SJCRH30 (cell line): ENCODE data around the gene TBC1D17. TPM values are rescaled to one million over a fixed set of nuclear protein-coding genes. Genes with fewer than 3 reads are reported as not detected.

ENCODE experiments used
- DNase-seq, 2 experiments: peaks; one replicate each; pipeline ENCODE4 v3.0.0-alpha.2; 2015 to 2020
- H3K27ac ChIP-seq: fragments of 250-450 bp; sonication (Bioruptor Pico); 2 replicates; pipeline ENCODE4 v1.5.1; 2020; ENCODE audit warnings: mild to moderate bottlenecking, moderate library complexity
- H3K27me3 ChIP-seq: fragments of 250-450 bp; sonication (Bioruptor Pico); 2 replicates; pipeline ENCODE4 v1.5.1; 2020; ENCODE audit warnings: mild to moderate bottlenecking, moderate library complexity
- H3K36me3 ChIP-seq: fragments of 250-450 bp; sonication (Bioruptor Pico); 2 replicates; pipeline ENCODE4 v1.5.1; 2020; ENCODE audit warnings: mild to moderate bottlenecking, moderate library complexity
- H3K4me1 ChIP-seq: fragments of 250-450 bp; sonication (Bioruptor Pico); 2 replicates; pipeline ENCODE4 v1.5.1; 2020; ENCODE audit warnings: mild to moderate bottlenecking, moderate library complexity
- H3K4me3 ChIP-seq: fragments of 250-450 bp; sonication (Bioruptor Pico); 2 replicates; pipeline ENCODE4 v1.5.1; 2020; ENCODE audit warnings: mild to moderate bottlenecking, moderate library complexity
- H3K9me3 ChIP-seq: fragments of 250-450 bp; sonication (Bioruptor Pico); replicated peaks from 2 replicates; pipeline ENCODE4 v1.5.1; 2020; ENCODE audit warnings: mild to moderate bottlenecking, moderate library complexity
- total RNA-seq: library from RNA; depleted of rRNA; stranded (reverse); fragments of >200 nt; shearing (Covaris generic); gene quantifications from 2 replicates; pipeline ENCODE4 v1.2.3, GENCODE V29; 2014; rRNA removed

The TBC1D17 gene
- total RNA-seq: 9.1 and 9.4 TPM in 2 replicates

DNA sequence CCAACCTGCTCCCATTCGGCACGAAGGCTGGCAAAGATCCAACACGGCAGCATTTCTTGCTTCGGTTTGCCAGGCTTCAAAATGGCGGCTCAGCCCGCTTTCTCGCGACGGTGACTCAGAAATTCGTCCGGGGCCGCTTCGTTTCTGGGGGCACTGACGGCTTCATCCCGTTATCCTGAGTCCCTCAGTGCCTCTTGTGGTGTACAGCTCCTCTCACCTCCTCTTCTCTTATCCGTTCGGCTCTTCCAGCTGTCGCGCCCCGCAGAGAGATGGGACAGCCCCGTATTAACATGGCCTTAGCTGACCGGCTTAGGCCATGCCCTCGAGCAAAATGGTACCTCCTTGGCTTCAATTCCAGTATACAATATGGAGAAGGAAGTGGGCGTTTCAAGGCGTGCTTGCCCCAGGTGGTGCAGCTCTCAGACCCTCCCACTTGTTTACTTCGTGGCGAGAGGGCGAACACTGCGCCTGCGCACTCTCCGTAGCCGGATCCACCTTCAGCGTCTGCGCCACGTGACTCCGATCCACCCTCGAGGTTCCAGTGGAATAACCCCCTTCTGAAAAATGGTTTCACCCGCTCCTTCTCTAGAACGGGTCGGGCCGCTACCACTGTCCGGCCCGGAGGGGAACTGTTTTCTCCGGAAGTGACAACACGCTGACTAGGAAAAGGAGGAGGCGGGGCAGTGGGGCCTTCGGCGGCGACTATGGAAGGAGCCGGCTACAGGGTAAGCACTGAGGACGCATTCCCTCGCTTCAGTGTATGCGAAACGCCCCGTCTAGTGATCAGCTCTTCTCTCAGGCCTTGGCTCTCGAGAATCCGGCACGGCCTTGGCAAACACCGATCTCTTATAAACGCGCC lies at the start of gene TBC1D17, which contains the start of gene AKT1S1:
TSS of gene TBC1D17 (plus strand) at position 683 of the 859 bp plus-strand sequence. CDS start at position 705, 22 bp downstream.
TSS of gene AKT1S1 (minus strand) at position 336 of the 859 bp plus-strand sequence. CDS start 4,060 bp downstream, outside the sequence.
- peak; percentile 99 for DNase-seq
- Histone ChIP-seq H3K27me3 (no peaks in the 10 kb centered on the region), H3K9me3 (no peaks in the 10 kb centered on the region), H3K36me3 (no peaks in the 10 kb centered on the region; the same call in 1 of the 2 replicates), H3K27ac (peak within 1 kb of the TSS; percentile 98), H3K4me1 (no peaks in the 10 kb centered on the region), H3K4me3 (peak within 1 kb of the TSS; percentile 95)

DNA sequence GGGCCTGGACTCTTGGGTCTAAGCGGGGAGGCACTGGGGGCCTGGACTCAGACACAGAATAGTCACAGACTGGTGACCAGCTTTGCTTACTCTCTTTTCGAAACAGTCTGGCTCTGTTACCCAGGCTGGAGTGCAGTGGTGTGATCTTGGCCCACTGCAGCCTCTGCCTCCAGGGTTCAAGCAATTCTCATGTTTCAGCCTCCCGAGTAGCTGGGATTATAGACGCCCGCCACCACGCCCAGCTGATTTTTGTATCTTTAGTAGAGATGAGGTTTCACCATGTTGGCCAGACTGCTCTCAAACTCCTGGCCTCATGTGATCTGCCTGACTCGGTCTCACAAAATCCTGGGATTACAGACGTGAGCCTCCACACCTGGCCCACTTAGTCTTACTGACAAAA lies 48.3 kb upstream of the TBC1D17 start:
- Histone ChIP-seq H3K4me3 (no peak overlapping the region), H3K9me3 (no peaks in the 10 kb centered on the region), H3K27ac (no peak overlapping the region), H3K4me1 (peaks cover 13% of the 10 kb centered on the region; the same call in 1 of the 2 replicates), H3K27me3 (no peaks in the 10 kb centered on the region), H3K36me3 (peaks cover 4% of the 10 kb centered on the region)
- DNase-seq: no peak

DNA sequence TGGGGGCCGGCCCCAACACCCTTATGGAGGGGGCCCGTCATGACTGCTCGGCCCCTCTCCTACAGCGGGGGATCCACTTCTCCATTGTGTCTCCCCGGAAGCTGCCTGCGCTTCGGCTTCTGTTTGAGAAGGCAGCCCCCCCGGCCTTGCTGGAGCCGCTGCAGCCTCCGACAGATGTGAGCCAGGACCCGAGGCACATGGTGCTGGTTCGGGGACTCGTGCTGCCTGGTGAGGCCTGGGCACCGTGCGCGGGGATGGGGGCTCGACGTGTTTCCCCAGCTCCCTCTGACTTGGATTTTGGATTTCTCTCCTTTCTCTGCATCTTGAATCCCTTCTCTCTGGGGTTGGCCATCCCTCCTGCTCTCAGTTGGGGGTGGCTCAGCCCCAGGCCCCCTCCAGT lies 47.8 kb upstream of the TBC1D17 start:
- Histone ChIP-seq H3K27ac (no peak overlapping the region), H3K36me3 (peaks cover 4% of the 10 kb centered on the region), H3K4me1 (peaks cover 13% of the 10 kb centered on the region; the same call in 1 of the 2 replicates), H3K4me3 (no peak overlapping the region), H3K27me3 (no peaks in the 10 kb centered on the region), H3K9me3 (no peaks in the 10 kb centered on the region)
- DNase-seq: no peak

DNA sequence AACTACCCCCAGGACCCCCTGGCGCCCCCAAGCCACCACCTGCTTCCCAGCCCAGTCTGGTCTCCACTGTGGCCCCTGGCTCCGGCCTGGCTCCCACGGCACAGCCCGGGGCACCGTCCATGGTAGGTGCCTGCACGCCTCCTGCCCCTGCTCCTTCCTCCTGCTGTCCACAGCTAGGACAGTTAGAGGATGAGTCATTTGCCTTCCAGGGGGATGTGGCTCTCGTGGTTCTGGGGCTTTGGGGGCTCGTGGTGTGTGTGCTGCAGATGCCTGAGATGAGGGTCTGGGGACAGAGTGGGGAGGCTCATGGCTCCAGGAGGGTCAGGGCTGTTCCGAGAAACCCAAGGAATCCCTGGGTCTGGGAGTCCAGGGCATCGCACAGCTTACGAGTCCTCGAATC lies 46.7 kb upstream of the TBC1D17 start:
- H3K9me3 ChIP-seq: no peaks in the 10 kb centered on the region
- peaks cover 13% of the 10 kb centered on the region; the same call in 1 of the 2 replicates for H3K4me1 ChIP-seq
- no peak for DNase-seq
- no peak overlapping the region for H3K4me3 ChIP-seq
- H3K27me3 ChIP-seq: no peaks in the 10 kb centered on the region
- peaks cover 4% of the 10 kb centered on the region for H3K36me3 ChIP-seq
- no peak overlapping the region for H3K27ac ChIP-seq

DNA sequence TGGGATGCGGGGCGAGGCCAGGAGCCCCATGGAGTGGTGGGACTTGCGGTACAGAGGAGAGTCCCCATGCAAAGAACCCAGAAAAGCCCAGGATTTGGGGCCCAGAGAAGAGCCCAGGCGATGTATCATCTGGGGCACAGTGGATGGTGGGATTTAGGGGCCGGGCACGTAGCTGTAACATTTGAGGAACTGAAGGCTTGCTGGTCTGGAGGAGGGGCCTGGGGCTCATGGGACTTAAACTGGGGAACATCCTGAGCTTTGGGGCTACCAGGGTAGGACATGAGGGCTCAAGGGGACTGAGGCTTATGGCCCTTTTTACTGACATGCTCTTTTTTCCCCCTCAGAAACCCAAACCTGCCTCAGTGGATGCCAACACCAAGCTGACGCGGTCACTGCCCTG lies 45.9 kb upstream of the TBC1D17 start:
- no peak for DNase-seq
- Histone ChIP-seq H3K4me3 (no peak overlapping the region), H3K27me3 (no peaks in the 10 kb centered on the region), H3K9me3 (no peaks in the 10 kb centered on the region), H3K27ac (no peak overlapping the region), H3K4me1 (peaks cover 11% of the 10 kb centered on the region; the same call in 1 of the 2 replicates), H3K36me3 (peaks cover 8% of the 10 kb centered on the region)

DNA sequence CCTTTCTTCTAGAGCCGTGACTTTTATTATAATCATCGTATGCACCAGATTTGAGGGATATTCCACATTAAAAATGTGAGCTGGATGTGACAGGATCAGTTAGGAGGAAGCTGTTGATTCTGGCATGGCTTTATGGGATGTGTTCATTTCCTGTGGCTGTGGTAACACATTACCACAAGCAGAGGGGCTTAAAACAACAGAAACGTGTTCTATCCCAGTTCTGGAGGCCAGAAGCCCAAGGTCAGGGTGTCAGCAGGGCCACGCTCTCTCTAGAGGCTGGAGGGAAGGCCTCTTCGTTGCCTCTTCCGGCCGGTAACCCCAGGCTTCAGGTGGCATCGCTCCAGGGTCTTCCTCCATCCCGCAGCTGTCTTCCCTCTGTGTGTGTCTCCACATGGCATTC lies 44.9 kb upstream of the TBC1D17 start:
- Histone ChIP-seq H3K36me3 (peaks cover 13% of the 10 kb centered on the region), H3K27me3 (no peaks in the 10 kb centered on the region), H3K9me3 (no peaks in the 10 kb centered on the region), H3K4me1 (peaks cover 10% of the 10 kb centered on the region; the same call in 1 of the 2 replicates), H3K27ac (no peak overlapping the region), H3K4me3 (no peak overlapping the region)
- no peak for DNase-seq

DNA sequence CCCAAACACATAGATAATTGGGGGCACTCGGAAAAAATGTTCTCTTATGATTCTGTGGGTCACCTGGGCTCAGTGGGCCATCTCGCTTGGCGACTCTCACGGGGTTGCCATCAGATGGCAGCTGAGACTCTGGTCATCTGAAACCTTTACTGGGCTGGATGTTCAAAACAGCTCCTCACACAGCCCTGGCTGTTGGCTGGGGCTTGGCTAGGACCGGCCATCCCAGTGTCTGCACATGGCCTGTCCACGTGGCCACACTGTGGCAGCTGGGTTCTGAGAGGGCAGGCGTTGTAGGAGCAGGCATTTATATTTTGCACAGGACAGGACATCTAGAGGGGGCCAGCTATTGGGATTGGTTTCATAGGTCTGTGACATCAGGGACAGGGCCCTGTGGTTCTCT lies 43.9 kb upstream of the TBC1D17 start:
- Histone ChIP-seq H3K27ac (no peak overlapping the region), H3K4me1 (peaks cover under 1% of the 10 kb centered on the region; the same call in 1 of the 2 replicates), H3K27me3 (no peaks in the 10 kb centered on the region), H3K4me3 (no peak overlapping the region), H3K36me3 (peaks cover 13% of the 10 kb centered on the region), H3K9me3 (no peaks in the 10 kb centered on the region)
- DNase-seq: no peak

DNA sequence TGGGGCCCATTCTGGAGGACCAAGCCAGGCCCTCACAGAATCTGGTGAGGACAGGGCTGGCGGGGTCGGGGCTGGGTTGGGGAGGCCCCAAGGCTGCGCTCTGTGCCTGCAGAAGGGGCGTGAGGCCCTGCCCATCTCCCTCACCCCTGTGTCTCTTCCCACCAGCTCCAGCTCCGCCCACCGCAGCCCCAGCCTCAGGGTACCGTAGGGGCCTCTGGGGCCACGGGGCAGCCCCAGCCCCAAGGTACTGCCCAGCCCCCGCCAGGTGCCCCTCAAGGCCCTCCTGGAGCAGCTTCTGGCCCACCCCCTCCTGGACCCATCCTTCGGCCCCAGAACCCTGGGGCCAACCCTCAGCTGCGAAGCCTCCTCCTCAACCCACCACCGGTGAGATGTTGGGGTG lies 41.9 kb upstream of the TBC1D17 start:
- H3K27me3 ChIP-seq: no peaks in the 10 kb centered on the region
- no peaks in the 10 kb centered on the region for H3K9me3 ChIP-seq
- no peak overlapping the region for H3K27ac ChIP-seq
- peaks cover 19% of the 10 kb centered on the region for H3K36me3 ChIP-seq
- no peak for DNase-seq
- no peaks in the 10 kb centered on the region for H3K4me1 ChIP-seq
- no peak overlapping the region for H3K4me3 ChIP-seq

DNA sequence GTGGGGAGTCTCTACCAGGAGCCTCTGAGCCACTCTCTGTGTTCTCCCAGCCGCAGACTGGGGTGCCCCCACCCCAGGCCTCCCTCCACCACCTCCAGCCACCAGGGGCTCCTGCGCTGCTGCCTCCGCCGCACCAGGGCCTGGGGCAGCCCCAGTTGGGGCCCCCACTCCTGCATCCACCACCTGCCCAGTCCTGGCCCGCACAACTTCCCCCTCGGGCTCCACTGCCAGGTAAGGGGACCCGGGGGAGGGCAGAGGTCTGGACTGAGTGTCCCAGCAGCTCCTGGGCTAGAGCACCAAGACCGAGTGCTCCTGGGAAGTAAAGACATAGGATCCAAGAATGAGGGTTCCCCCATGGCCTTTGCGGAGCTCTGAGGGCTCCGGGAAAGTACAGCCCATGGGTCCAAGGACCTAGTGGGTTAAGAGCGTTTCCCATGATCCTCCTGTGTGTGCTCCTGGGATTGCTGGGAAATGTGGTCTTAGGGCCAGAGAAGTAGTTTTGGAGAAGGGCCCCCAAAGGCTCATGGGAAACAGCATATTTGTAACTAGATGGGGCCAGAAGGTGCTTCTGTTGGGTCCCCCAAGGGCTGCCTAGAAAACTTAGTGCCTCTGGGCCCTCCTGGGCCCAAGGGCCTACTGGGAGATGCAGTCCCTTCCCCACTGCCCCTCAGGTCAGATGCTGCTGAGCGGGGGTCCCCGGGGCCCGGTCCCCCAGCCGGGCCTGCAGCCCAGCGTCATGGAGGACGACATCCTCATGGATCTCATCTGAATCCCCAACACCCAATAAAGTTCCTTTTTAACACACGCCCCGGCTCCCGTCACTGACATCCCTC lies 41.1 kb upstream of the TBC1D17 start:
- no peaks in the 10 kb centered on the region for H3K9me3 ChIP-seq
- peaks cover 19% of the 10 kb centered on the region for H3K36me3 ChIP-seq
- no peaks in the 10 kb centered on the region for H3K27me3 ChIP-seq
- H3K4me3 ChIP-seq: no peak overlapping the region
- H3K27ac ChIP-seq: no peak overlapping the region
- H3K4me1 ChIP-seq: no peaks in the 10 kb centered on the region
- DNase-seq: no peak

DNA sequence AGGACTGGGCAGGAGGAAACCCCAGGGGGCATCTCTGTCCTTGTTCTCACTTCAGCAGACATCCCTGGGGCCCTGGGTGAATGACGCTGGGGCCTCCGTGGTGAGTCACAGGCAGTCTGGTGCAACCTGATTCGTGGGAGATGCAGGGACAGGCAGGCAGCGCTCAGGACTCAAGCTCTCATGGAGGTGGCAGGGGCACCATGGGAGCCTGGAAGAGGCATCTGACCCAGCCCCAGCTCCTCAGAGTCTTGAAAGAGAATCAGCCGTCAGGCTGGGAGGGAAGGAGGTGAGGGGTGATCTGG lies 40.5 kb upstream of the TBC1D17 start:
- Histone ChIP-seq H3K4me3 (no peak overlapping the region), H3K4me1 (no peaks in the 10 kb centered on the region), H3K27ac (no peak overlapping the region), H3K9me3 (no peaks in the 10 kb centered on the region), H3K27me3 (no peaks in the 10 kb centered on the region), H3K36me3 (peaks cover 19% of the 10 kb centered on the region)
- DNase-seq: no peak

DNA sequence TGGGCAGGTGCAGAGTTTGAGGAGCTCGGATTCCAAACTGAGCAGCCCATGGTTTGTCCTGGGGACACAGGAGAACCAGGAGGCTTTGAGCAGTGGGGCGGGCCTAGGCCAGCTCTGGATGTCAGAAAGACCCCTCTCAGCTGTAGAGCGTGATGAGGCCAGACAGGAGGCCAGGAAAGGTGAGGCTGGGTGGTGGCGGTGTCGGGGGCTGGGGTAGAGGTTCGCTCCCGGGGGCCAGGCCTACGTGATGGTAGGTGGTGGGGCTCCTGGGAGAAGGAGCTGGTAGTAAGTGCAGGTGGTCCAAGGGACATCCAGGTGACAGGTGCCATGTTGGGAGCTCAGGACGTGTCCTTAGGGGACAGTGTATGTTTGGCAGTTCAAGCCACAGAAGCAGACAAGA lies 40.1 kb upstream of the TBC1D17 start:
- Histone ChIP-seq H3K4me3 (no peak overlapping the region), H3K9me3 (no peaks in the 10 kb centered on the region), H3K36me3 (peaks cover 19% of the 10 kb centered on the region), H3K4me1 (no peaks in the 10 kb centered on the region), H3K27ac (no peak overlapping the region), H3K27me3 (no peaks in the 10 kb centered on the region)
- no peak for DNase-seq

DNA sequence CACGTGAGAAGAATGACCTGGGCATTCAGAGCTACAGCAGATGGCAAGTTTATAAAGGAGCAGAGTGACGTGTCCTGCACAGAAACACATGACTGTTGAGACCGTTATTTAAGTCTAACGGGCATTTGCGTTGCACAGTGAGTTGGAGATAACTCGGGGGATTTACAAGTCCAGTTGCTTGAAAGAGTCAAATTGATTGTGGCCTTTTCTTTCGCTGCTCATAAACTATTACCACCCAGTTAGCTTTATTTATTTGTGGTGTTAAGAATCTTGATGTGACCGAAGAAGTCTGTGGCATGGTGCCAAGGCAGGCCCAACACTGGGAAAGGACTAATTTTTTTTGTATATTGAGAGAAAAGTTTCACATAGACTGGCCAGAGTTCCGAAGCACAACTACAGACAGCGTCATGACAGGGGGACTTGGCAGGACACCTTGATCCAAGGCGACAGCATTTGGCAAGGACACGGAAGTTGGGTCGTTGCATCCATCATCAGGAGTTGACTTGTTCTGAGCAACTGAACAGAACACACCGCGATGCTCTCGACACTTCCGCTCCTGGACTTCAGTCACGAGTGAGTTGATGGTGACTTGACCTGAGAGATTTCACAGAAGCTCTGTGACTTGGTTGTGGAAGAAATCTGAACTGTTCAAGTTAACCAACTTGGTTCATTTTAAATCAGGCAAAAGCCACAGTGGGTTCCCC lies 38.5 kb upstream of the TBC1D17 start:
- H3K36me3 ChIP-seq: peaks cover 17% of the 10 kb centered on the region
- DNase-seq: no peak

DNA sequence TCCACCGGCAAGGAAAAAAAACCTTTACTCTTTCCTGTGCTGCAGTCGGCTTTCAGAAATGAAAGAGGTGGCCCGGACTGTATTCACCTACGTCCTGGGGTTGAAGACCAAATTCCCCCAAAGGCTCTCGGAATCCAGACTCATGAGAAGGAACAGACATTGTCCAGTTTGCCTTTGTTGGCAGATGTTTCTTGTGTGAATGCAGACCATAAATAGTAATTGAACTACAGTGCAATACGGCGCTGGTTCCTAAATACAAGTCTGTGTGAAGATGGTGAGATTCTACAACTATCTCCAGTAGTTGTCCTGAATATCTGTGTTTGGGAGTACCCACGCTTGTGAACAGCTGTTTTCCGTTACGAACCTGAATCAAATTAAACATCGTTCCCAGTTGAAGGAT lies 37.8 kb upstream of the TBC1D17 start:
- Histone ChIP-seq H3K4me1 (no peaks in the 10 kb centered on the region), H3K27ac (no peak overlapping the region), H3K9me3 (no peaks in the 10 kb centered on the region), H3K27me3 (no peaks in the 10 kb centered on the region), H3K36me3 (peaks cover 17% of the 10 kb centered on the region), H3K4me3 (no peak overlapping the region)
- no peak for DNase-seq

More for the DNA sequence above, 38.5 kb upstream of the TBC1D17 start:
- H3K27ac ChIP-seq: no peak overlapping the region
- no peaks in the 10 kb centered on the region for H3K9me3 ChIP-seq
- no peak overlapping the region for H3K4me3 ChIP-seq
- H3K27me3 ChIP-seq: no peaks in the 10 kb centered on the region
- no peaks in the 10 kb centered on the region for H3K4me1 ChIP-seq

DNA sequence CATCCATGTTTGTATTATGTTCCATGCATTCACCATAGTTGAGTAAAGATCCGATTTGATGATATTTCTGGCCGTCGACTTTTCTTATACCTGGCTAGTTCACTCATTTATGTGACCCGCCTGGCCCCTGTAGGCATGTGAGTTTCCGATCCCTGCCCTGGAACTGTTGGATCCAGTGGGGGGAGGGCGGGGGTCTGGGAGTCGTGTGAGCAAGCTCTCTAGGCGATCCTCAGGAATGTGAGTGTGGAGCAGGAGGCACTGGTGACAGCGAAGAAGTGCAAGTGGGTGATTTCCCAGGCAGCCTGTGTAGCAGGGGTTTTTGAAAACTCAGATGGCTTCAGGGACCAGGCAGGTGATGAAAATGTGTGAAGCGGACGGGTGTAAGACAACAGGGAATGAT lies 37.2 kb upstream of the TBC1D17 start:
- Histone ChIP-seq H3K4me3 (no peak overlapping the region), H3K27ac (no peak overlapping the region), H3K36me3 (peaks cover 17% of the 10 kb centered on the region), H3K4me1 (no peaks in the 10 kb centered on the region), H3K9me3 (no peaks in the 10 kb centered on the region), H3K27me3 (no peaks in the 10 kb centered on the region)
- DNase-seq: no peak
